GM18505 (cell line): Measurements from ENCODE around the gene TIAM2.
"Not testable (repeated sequence)": the region's sequence is repeated elsewhere in the genome, so short reads cannot be mapped to it uniquely, and the experiment has no call there.

Source experiments
- ATAC-seq: cut with Tn5 transposase; IDR thresholded peaks from one replicate; pipeline ENCODE4 v1.9.1; 2021; ENCODE audit not compliant: unreplicated experiment
- POLR2A ChIP-seq: IDR thresholded peaks from 4 replicates; pipeline ENCODE4 v1.6.1; 2011; ENCODE audit warnings: borderline replicate concordance; ENCODE audit not compliant: insufficient read depth, insufficient read length; ENCODE audit errors: extremely low read depth

The TIAM2 gene

DNA sequence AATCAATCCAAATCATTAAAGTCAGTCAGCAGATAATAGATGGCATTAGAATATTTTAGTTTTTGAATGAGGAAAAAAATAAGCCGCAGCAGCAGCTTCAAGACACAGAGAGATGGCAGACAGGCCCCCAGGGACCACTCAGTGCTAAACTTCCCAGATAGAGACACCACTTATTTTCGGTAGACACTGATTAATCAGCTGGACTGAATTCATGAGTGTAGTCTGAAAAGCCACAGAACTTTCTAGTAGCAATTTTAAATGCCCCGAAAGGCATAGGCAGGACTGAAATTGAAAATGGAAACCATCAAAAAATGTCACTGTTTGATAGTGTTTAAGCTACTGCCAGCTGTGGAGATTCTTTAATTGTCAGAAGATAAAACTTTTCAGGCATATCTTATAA lies 265.6 kb downstream of the TIAM2 start:
- ATAC-seq = no peak
- TF ChIP-seq POLR2A = no peak

DNA sequence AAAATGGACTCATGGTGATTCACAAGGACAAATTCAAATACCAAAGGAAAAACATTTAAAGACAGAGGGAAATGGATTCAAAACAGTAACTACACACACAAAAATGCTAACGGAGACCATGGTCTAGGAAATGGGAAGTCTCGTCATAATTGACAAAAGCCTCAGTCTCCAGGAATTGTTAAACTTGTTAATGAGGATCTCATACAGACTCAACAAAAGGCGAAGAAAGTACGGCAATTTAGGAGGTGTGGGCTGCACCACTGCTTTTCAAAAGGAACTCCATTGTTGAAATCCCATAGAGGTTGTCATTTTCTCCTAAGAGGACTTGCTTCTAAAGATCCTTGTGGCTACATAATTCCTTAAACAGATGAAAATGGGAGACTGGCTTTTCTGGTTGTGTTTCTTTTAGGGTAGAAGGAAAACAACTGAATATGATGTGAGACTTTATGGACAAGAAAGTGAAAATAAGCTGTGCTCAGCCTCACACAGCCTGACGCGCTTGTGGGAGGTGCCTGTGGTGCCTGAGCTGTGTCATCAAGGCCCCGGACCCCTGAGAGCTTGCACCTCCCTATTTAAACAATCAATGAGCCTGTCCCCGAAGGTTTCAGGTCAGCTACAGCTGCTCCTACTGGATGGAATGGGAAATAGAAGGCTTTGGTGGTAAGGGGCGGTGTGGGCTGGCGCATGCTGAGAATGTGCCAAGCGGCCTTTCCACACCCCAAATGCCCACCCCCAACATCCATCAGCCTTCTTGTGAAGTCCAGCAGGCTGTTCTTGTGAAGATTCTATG lies 266.2 kb downstream of the TIAM2 start:
- no peak for ATAC-seq
- no peak for TF ChIP-seq POLR2A

DNA sequence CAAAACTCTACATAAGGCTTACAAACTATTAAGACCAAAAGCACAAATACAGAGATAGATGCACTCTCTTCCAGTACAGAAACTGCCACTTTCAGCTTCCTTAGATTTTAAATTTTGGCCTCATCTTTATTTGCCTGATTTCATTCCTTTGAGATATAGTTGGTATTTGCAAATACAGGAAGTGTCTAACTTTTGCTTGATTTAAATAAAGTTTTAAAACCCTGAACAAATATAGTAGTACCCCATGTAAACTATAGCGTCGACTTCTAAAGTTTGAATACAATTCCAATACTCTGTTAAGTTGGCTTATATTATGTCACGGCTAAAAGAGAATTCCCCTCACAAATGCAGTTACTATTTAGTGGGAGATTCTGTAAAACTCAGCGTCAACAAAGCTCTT lies 267.5 kb downstream of the TIAM2 start:
- no peak for ATAC-seq
- no peak for TF ChIP-seq POLR2A

DNA sequence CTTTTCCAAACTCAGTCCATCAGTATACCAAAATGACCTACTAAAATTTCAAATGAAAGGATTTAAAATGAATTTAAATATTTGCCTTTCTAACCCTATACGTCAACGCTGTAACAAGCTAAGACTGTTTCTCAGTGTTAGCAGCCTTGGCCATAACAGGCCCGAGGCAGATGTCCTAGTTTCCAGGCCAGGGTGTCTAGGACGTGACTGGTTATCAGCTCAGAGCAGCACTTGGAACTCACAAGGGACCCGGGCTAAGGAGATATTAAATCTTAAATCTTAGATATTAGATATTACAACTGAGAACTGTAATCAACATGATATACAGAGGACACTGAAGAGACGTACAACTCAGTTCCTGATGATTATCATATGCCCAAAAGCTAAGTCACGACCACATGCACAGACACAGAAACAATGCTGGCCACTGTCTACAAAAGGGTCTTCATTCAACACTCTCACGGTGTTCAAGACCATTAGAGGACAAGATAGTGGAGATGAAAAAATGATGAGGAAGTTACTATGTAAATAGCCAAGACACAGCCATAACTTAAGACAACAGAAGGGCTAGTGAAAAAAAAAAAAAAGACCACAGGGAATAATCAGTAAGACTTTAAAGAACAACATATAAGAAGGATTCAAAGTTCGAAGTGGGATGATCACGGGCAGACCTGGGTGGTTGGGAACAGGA lies 268.4 kb downstream of the TIAM2 start, which contains the start of gene CLDN20:
CLDN20 (plus strand) TSS at position 641 of the 691 bp plus-strand sequence. CDS start 11,707 bp downstream, outside the sequence.
- TF ChIP-seq POLR2A = no peak
- ATAC-seq = no peak

DNA sequence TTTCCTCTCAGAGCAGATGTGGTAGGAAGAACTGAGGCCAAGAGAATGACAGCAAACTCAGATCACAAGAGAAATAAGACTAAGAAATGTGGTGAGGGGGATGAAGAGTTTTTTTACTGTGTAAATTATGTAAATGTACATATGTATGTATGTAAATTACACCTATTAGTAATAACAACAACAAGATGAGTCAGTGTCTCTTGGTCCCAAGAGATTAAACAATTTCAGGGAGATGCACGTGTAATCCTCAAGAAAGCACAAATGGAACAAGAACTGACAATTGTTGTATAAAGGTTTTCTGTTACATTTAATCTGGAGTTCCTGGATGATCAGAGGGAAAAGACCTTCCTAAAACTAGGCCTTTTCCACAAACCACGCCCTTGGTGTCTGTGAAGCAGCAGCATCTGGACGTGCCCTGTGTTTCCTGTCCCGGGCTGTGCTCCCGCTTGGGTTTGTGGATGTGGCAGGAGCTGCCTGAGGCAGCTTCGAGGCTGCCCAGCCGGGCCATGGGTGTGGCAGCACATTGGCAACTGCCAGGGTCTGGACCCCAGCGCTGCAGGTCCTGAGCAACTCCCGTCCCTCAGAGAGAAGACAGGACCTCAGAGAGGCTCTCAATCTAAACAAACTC lies 269.7 kb downstream of the TIAM2 start:
- no peak for ATAC-seq
- no peak for TF ChIP-seq POLR2A

DNA sequence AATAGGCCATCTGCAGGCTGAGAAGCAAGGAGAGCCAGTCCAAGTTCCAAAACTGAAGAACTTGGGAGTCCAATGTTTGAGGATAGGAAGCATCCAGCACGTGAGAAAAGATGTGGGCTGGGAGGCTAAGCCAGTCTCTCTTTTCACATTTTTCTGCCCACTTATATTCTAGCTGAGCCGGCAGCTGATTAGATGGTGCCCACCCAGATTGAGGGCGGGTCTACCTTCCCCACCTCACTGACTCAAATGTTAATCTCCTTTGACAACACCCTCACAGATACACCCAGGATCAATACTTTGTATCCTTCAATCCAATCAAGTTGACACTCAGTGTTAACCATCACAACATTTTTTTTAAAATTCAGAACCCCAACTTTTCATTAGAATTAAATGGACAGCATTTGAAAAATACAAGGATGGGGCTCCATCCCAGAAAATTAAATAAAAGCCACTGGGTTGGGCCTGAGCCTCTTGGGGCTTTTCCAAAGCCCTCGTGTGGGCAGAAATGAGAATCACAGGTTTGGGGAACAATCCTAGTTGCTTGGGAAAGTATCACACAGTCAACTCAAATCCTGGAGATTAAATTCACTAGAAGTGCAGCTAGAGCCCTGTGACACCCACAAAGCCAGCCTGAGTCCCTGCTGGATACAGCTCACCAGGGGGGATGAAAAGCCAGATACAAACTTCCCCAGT lies 270.9 kb downstream of the TIAM2 start:
- no peak for TF ChIP-seq POLR2A
- ATAC-seq = no peak

DNA sequence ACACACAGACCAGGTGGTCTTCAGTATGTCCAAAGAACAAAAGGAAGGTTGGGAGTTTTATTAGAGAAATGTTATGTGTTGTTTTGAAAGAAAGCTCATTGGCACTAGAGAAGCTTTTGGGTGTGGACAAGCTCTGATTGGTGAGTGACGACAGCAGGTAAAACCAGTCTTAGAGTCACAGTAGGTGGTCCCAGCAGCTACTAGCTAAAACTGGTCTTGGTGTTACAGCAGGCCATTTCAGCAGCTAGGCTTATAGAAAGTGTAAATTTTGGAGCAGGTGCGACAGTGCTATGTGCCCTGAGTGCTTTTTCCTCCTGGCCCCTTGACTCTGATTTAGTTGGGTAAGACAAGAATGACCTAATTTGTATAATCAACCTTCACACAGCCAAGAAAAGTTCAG lies 272.3 kb downstream of the TIAM2 start:
- no peak for ATAC-seq
- no peak for TF ChIP-seq POLR2A

DNA sequence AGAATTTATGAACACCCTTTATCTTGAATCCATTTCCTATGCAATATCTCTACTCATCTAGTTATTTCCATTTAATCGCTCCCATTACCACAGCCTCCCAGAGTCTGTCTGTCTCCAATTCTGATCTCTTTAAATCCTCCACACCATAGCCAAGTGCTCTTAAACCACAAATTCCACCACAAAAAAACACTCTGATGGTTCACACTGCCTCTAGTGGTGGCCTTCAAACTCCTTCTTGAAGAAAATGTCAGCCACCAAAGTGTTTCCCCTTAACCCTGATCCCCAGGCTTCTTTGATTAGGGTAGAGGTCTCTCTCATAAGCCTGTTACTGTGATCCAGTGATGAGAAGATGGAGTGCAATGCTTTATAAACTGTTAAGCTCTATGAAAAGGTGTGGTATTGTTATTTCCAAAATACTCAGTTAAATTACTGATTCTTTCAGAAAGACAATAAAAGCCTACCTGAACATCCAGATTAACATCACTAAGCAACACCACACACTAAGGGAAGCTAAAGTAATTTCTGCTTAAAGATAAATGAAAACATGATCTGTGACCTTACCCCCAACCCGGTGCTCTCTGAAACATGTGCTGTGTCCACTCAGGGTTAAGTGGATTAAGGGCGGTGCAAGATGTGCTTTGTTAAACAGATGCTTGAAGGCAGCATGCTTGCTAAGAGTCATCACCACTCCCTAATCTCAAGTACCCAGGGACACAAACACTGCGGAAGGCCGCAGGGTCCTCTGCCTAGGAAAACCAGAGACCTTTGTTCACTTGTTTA lies 273.2 kb downstream of the TIAM2 start:
- ATAC-seq = not testable (repeated sequence)

DNA sequence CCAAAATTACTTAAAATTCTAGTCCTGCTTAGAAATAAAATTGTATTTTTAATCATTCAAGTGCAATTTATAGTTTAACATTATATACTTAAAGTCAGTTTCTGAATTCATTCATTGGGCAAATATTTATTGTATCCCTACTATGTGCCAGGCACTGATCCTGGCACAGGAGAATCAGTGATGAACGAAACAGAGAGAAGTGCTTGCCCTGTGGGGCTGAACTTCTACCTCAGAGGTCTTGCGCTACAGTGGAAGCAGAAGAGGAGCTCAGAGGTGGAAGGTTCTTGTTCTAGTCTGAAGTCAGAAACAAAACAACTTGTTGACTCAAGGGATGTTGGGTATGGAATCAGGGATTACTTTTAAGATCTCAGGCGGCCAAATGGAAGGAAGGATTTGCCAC lies 274.6 kb downstream of the TIAM2 start:
- ATAC-seq = no peak
- no peak for TF ChIP-seq POLR2A

DNA sequence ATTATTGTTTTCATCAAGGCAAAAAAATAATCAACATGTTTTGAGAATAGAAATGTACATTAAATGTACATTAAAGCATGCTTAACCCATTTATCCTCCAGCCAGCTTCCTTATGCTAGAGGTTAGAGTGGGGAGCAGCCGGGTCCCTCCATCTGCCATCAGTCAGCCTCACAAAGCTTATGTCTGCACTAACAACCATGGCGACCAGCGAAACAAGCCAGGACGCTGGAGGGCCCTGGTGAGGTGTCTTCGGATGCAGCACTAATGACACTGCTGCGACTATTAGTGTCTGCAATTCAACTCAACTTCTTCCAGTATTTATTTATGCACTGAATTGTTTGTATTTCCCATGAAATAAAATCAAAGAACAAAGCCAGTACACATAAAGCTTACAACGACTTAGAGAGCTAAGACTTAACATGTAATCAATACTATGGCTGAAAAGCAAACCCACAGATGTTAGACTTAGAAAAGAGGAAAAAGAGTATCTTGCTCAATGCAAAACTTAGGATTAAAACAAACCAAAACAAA lies 275.5 kb downstream of the TIAM2 start:
- ATAC-seq = no peak
- TF ChIP-seq POLR2A = no peak

DNA sequence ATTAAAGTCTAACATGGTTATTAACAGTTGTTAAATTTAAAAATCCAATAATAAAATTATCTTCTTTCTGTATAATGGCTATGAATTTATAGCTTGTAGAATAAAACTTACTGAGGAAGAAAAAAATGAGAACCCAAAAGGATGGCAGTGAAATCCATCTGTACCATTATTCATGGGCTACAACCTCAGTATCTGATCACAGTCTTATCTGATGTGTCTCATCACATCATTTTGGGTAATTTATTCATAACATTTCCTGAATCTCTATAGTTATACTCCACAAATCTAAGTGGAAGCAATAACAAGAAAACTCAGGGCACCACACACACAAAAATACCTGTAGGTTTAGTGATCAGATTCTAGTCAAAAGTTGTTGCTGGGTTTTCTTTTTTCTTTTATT lies 276.0 kb downstream of the TIAM2 start:
- no peak for ATAC-seq
- no peak for TF ChIP-seq POLR2A
